ENCODE data around the gene MRGPRF. TPM values are rescaled to one million over a fixed set of nuclear protein-coding genes. Genes with fewer than 3 reads are reported as not detected.

MRGPRF gene
- total RNA-seq, 1 donor from 2014 or later: not detected

DNA sequence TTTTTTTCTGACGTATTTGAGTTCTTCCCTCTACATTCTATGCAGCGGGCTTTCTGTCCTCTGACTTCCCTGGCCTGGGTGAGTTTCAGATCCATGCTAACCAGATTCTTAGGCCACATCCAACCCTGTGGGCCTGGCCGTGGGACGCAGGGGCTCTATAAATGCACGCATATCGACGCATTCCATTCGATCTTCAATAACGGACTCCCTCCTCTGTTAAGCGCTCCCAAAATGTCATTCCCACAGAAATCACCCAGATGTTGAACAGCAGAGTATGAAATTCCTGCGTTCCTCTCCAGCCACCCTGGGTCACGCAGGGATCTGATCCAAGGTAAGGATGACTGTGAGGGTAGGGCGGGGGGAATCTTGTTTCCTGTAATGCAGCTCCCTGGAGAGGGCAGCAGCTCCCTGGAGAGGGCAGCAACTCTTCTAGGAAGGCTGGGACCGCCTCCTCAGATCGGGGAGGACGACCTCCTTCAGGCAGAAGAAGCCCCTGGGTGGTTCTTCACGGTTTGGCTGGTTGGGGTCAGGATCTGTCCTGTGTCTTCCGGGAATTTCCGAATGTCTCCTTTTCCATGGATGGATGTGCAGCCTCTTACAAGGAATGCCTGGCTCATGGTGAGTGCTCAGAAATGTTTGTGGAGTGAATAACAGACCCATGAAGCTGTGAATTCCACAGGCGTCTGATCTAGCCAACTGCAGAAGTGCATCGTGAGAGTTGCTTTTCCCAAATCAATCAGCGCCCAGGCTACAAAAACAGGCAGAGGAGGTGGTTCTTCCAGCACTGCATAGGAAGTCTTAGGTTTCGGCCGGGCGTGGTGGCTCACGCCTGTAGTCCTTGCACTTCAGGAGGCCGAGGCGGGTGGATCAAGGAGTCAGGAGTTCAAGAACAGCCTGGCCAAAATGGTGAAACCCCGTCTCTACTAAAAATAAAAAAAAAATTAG lies 44.5 kb downstream of the MRGPRF start:
- intact Hi-C loops (cut with micrococcal nuclease): no loop called here

- intact Hi-C loops (cut with micrococcal nuclease): no loop called here
These were observed 45.9 kb downstream of the MRGPRF start for GRCh38 chr11:68966894-68967780.

DNA sequence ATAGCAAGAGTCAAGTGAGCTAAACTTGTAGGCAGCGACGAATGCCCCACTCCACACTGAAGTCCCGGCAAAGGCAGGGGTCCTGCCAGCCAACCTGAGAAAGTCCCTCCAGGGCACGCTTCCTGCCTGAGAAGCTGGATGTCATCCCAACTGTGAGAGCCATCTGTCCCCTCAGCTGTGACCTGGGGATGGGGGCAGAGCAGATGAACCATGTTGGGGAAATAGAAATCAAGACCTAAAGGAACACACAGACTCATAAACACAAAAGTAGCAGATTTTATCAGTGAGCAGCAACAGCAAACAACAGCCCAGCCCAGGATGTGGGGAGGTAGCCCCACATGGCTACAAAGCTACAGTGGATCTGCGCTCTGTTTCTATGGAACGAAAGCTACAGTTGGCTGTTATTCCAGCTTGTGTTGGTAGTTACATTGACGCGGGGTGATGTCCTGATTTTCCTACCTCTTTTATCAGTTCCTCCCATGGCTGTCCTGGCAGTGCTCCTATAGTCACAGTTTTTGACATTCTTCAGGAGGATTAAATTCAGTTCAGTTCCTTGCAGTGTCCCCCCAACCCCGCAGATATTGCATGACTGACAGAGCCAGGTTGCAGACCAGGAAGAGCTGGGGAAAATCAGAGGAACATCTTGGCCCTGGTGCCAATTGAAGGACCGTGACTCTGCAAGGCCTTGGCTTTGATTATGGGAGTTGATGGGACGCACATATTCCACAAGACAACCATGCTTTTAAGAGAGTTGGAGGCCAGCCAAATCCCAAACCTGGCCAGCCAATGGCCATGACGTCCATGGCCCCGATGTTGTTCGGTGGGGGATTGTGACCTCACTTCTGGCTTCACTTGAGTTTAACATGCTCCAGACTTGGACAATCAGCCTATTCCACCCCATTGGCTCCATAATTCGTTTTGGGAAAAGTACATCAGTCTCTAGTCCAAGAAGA lies 46.9 kb downstream of the MRGPRF start:
- intact Hi-C loops (cut with micrococcal nuclease): no loop called here

- intact Hi-C loops (cut with micrococcal nuclease): no loop called here
These were observed 49.3 kb downstream of the MRGPRF start for GRCh38 chr11:68963779-68964178.

DNA sequence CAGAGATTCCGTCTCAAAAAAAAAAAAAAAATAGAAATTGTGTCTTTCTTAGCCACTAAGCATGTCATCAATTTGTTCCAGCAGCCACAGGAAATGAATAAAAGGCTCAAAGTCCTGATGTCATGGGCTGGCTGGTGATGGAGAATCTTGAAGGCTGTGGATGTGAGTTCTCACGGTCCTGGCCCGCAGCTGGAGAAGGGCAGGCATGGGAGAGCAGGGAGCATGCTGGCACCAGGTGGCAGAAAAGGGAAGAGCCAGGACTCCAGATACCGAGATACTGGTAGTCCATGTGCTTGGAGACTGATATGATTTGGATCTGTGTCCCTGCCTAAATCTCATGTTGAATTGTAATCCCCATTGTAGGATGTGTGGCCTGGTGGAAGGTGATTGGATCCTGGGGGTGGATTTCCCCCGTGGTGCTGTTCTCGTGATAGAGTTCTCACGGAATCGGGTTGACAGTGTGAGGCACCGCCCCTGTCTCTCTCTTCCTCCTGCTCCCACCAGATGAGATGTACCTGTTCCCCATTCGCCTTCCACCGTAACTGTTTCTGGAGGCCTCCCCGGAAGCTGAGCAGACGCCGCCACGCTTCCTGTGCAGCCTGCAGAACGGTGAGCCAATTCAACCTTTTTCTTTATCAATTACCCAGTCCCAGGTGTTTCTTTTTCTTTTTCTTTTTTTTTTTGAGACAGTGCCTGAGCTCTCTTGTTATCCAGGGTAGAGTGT lies 50.4 kb downstream of the MRGPRF start:
- intact Hi-C loops (cut with micrococcal nuclease): no loop called here

DNA sequence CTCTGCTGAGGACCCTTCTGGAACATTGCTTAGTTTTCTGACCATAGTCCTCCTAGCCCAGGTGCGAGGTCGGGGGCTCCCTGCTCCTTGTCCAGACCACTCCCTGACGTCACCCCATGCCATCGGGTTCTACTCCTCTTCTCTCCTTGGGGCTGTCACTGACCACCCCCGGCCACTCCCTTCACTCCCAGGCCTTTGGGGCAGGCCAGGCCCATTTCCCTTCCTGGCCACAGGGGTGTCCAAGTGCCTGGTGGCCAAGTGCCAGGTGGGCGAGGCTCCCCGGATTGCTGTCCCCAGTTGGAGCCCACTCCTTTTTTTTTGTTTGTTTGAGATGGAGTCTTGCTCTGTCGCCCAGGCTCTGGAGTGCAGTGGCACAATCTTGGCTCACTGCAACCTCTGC lies 51.8 kb downstream of the MRGPRF start:
- intact Hi-C loops (cut with micrococcal nuclease): no loop called here

- intact Hi-C loops (cut with micrococcal nuclease): no loop called here
These were observed 52.6 kb downstream of the MRGPRF start for GRCh38 chr11:68960294-68961071.

DNA sequence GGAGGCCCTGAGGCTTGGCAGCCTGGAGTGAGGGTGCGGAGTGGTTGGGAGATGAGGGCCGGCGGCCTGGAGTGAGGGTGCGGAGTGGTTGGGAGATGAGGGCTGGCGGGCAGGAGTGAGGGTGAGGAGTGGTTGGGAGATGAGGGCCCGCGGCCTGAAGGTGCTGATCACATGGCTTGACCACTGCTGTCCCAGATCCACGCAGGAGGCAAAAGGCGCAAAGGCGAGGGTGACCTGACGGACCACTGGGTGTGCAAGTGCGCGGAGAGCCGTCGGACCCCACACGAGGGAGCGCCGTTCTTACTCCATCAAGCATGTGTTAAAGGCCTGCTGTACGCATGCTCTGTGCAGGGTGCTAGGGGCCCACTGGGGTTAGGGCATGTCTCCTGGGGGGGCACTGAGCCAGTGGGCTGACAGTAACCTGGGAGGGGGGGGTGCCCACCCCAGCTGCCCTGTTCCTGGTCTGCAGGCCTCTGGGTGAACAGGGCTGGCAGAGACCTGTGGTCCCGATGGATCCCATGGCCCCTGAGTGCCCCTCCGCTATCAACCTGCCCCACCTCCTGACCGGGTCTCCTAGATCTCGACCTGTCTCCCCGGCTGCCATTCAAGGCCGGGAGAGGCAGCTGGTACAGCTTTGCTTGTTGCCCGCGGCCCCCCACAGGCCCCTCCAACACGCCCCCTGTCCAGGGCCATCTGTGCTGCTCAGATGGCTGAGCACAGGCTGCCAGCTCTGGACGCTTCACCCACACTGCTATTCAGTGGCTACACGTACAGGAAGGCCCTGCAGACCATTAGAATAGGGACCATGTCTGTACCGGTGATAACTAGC lies 53.4 kb downstream of the MRGPRF start:
- intact Hi-C loops (cut with micrococcal nuclease): loop anchor here (5.0 kb wide), 1 partner anchor 128 kb away; no protein-coding TSS in a partner anchor

DNA sequence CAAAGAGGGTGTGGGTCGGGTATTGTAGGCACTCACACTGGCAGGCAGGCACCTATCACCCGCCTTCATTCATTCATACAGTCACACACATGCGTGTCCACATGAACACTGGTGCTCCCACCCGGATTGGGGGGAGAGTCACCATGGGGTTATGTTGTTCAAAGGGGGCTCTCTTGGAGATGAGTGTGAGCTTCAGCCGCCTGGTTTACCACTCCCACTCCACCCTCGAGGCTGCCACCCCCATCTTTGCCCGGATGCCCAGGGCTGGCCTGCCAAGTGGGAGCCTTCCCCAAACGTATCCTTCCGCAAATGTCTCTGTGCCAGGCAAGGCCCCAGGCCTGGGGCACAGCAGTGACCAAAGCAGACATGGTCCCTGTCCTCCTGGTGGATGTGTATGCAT lies 54.8 kb downstream of the MRGPRF start:
- intact Hi-C loops (cut with micrococcal nuclease): loop anchor here (5.0 kb wide), 1 partner anchor 129 kb away; no protein-coding TSS in a partner anchor

GRCh38 chr11:68956547-68957254 lies 56.3 kb downstream of the MRGPRF start:
- intact Hi-C loops (cut with micrococcal nuclease): loop anchor here (5.0 kb wide), 1 partner anchor 131 kb away; no protein-coding TSS in a partner anchor

- intact Hi-C loops (cut with micrococcal nuclease): loop anchor here (5.0 kb wide), 1 partner anchor 131 kb away; no protein-coding TSS in a partner anchor
These were observed 56.9 kb downstream of the MRGPRF start for GRCh38 chr11:68956142-68956541.

DNA sequence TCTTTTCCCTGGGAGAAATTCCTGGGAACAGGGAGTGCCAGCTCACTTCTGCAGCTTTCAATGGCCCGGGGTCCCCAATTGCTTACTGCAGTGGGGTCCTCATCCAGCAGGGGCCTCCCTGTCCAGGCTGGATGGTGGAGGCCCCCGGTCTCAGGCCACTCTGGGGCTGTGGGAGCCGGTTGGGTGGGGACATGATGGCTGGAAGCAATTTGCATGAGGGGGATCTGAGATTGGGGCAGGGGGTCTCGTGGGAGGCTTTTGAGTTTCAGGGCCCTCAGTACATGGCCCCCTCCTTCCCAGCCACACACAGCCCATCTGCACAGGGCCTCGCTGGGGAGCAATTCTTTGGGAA lies 57.5 kb downstream of the MRGPRF start:
- intact Hi-C loops (cut with micrococcal nuclease): loop anchor here (5.0 kb wide), 1 partner anchor 132 kb away; no protein-coding TSS in a partner anchor

- intact Hi-C loops (cut with micrococcal nuclease): loop anchor here (5.0 kb wide), 1 partner anchor 132 kb away; no protein-coding TSS in a partner anchor
These were observed 58.0 kb downstream of the MRGPRF start for GRCh38 chr11:68954836-68955606.

Data from T-helper 1 cell treated with Interleukin-12 subunit alpha and Interleukin-12 subunit beta and Interleukin-4 antibody, amounts not matched to agents 30 ng/mL and 1 ng/mL, for 36 hours (primary cell).